GM12801 (cell line): ENCODE results near the gene SUGP1.

Experiments used
- TF ChIP-seq, protein P1 (sequence below): IDR thresholded peaks from one replicate; pipeline ENCODE4 v1.5.1; 2011; ENCODE audit warnings: control low read depth; ENCODE audit not compliant: insufficient read length; ENCODE audit errors: extremely low read depth

The SUGP1 gene

DNA sequence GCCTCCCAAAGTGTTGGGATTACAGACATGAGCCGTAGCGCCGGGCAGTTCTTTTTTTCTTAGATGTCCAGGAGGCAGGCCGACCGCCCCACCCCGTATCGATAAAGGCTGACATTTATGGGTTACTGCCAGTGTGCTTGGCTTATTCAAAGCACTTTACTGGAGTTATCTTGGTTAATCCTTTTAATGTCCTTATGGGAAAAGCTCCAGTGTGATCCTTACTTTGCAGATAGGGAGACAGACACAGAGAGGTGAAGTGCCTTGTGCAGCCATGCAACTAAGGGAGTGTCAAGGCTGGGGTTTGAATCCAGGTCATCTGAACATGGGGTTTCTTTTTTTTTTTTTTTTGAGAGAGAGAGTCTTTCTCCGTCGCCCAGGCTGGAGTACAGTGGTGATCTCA lies 89.3 kb downstream of the SUGP1 start:
- TF ChIP-seq, protein P1, sequence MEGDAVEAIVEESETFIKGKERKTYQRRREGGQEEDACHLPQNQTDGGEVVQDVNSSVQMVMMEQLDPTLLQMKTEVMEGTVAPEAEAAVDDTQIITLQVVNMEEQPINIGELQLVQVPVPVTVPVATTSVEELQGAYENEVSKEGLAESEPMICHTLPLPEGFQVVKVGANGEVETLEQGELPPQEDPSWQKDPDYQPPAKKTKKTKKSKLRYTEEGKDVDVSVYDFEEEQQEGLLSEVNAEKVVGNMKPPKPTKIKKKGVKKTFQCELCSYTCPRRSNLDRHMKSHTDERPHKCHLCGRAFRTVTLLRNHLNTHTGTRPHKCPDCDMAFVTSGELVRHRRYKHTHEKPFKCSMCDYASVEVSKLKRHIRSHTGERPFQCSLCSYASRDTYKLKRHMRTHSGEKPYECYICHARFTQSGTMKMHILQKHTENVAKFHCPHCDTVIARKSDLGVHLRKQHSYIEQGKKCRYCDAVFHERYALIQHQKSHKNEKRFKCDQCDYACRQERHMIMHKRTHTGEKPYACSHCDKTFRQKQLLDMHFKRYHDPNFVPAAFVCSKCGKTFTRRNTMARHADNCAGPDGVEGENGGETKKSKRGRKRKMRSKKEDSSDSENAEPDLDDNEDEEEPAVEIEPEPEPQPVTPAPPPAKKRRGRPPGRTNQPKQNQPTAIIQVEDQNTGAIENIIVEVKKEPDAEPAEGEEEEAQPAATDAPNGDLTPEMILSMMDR: no peak

DNA sequence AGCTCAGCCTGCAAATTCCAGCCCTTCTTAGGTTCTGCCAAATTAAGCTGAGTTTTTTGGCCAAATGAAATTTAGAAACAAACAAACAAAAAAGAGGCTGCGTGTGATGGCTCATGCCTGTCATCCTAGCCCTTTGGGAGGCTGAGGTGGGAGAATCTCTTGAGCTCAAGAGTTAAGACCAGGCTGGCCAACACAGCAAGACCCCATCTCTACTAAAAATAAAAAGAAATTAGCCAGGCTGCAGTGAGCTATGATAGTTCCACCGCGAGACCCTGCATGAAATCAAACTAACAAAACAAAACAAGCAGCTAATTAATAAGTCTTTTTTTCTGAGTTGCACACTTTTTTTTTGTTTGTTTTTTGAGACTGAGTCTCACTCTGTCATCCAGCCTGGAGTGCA lies 90.6 kb downstream of the SUGP1 start:
- TF ChIP-seq, protein P1: no peak

DNA sequence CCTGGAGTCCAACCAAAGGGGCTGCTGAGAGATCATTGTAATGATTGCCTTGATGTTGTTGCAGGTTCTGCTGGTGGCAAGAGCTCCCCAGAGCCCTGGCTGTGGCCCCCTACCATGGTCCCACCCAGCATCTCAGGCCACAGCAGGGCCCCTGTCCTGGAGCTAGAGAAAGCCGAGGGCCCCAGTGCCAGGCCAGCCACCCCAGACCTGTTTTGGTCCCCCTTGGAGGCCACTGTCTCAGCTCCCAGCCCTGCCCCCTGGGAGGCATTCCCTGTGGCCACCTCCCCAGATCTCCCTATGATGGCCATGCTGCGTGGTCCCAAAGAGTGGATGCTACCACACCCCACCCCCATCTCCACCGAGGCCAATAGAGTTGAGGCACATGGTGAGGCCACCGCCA lies 93.1 kb downstream of the SUGP1 start:
- TF ChIP-seq, protein P1: no peak

DNA sequence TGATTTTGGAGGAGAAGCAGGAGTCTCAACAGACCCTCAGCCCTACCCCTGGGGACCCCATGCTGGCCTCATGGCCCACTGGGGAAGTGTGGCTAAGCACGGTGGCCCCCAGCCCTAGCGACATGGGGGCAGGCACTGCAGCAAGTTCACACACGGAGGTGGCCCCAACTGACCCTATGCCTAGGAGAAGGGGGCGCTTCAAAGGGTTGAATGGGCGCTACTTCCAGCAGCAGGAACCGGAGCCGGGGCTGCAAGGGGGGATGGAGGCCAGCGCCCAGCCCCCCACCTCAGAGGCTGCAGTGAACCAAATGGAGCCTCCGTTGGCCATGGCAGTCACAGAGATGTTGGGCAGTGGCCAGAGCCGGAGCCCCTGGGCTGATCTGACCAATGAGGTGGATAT lies 93.6 kb downstream of the SUGP1 start:
- TF ChIP-seq, protein P1: no peak

DNA sequence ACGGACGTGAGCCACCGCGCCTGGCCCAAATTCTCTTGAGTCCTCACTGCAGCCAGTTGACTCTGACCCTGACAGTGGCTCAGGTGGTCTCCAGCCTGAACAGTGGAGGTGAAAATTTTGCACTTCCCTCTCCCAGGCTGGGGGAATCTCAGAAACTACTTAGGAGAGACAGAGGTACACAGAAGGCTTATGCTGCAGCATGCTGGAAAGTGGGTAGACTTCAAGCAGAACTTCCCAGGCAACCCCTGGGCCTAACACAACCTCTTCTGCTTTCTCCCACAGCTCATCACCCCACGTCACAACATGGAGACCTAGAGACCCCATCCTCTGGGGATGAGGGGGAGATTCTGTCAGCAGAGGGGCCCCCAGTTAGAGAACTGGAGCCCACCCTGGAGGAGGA lies 94.1 kb downstream of the SUGP1 start:
- TF ChIP-seq, protein P1: no peak
